GM12878 (cell line): Measurements from ENCODE around the gene NPM1. TPM values are rescaled to one million over a fixed set of nuclear protein-coding genes. Genes with fewer than 3 reads are reported as not detected.

Experiments used
- ATAC-seq: fragments of 200-7000 bp; cut with Tn5 transposase; 3 replicates; pipeline ENCODE4 v1.9.1; 2020; ENCODE audit warnings: mild to moderate bottlenecking, moderate library complexity
- BruUV-seq: library from RNA; stranded (reverse); fragments of 400-500 nt; replicated peaks from 2 replicates; lab custom pipeline; 2021; lab: Mats Ljungman, UMichigan
- CTCF ChIA-PET: fragments of 300-600 bp; sonication (Branson Sonifier 250); formaldehyde crosslinking; extraction: SDS; loops from one replicate; lab custom pipeline; 2021; ENCODE audit warnings: inconsistent platforms; lab: Yijun Ruan, JAX
- POLR2A ChIA-PET: fragments of 350-600 bp; formaldehyde crosslinking; extraction: SDS; loops from one replicate; lab custom pipeline; 2021; ENCODE audit warnings: inconsistent platforms; lab: Charles Lee
- RAD21 ChIA-PET: fragments of 300-600 bp; sonication (Branson Sonifier 250); formaldehyde crosslinking; loops from one replicate; lab custom pipeline; 2023; ENCODE audit warnings: antibody characterized with exemption; ENCODE audit not compliant: unreplicated experiment; lab: Charles Lee
- SMC1A ChIA-PET: fragments of 300-600 bp; sonication (Branson Sonifier 250); formaldehyde crosslinking; loops from one replicate; lab custom pipeline; 2023; ENCODE audit not compliant: unreplicated experiment, uncharacterized antibody; lab: Charles Lee
- DNase-seq: peaks from one replicate; pipeline ENCODE4 v3.0.0-alpha.2; 2011; ENCODE audit warnings: low read depth, low spot score
- FAIRE-seq: peaks from 3 replicates; lab custom pipeline; 2011; peaks lifted over from hg19 to GRCh38; lab: Jason Lieb, UNC
- H2AFZ ChIP-seq: 2 replicates; pipeline ENCODE4 v1.6.0; 2011; ENCODE audit warnings: low read depth, low read length, control low read depth; ENCODE audit not compliant: control insufficient read depth
- H3K27ac ChIP-seq: 2 replicates; pipeline ENCODE4 v1.5.1; 2011; ENCODE audit warnings: control low read depth; ENCODE audit not compliant: control insufficient read depth, insufficient read depth
- H3K27me3 ChIP-seq, 2 experiments: replicated peaks in 1 of 2; 2 replicates each; pipeline versions ENCODE4 v1.6.0 to v1.6.1; 2011; ENCODE audit warnings: low read length in 1 of 2; ENCODE audit not compliant: control insufficient read depth in 2 of 2, insufficient read depth in 2 of 2
- H3K36me3 ChIP-seq, 2 experiments: 2 replicates each; pipeline ENCODE4 v1.5.1; 2011; ENCODE audit warnings: low read length in 1 of 2; ENCODE audit not compliant: control insufficient read depth in 2 of 2, insufficient read depth in 2 of 2
- H3K4me1 ChIP-seq: 2 replicates; pipeline ENCODE4 v1.6.1; 2011; ENCODE audit warnings: mild to moderate bottlenecking, low read length, moderate library complexity, mixed read lengths; ENCODE audit not compliant: control insufficient read depth, insufficient read depth
- H3K4me2 ChIP-seq: 2 replicates; pipeline ENCODE4 v1.6.0; 2011; ENCODE audit warnings: control low read depth; ENCODE audit not compliant: control insufficient read depth, insufficient read depth
- H3K4me3 ChIP-seq: fragments of 200-600 bp; sonication (generic); 2 replicates; pipeline ENCODE4 v1.5.1; 2016
- H3K79me2 ChIP-seq: 2 replicates; pipeline ENCODE4 v1.6.0; 2011; ENCODE audit warnings: low read length; ENCODE audit not compliant: control insufficient read depth, insufficient read depth
- H3K9ac ChIP-seq: 2 replicates; pipeline ENCODE4 v1.8.0; 2011; ENCODE audit warnings: low read length, control low read depth, mixed read lengths; ENCODE audit not compliant: control insufficient read depth, insufficient read depth
- H3K9me3 ChIP-seq: replicated peaks from 3 replicates; pipeline ENCODE4 v1.5.1; 2011; ENCODE audit warnings: mild to moderate bottlenecking, low read length; ENCODE audit not compliant: control insufficient read depth, insufficient read depth
- H4K20me1 ChIP-seq: 2 replicates; pipeline ENCODE4 v1.6.0; 2011; ENCODE audit not compliant: control insufficient read depth, insufficient read depth
- ATF7 ChIP-seq: fragments of 450-650 bp; IDR thresholded peaks from 2 replicates; pipeline ENCODE4 v1.6.1; 2016; ENCODE audit warnings: low read depth, mild to moderate bottlenecking
- CBFB ChIP-seq: IDR thresholded peaks from 2 replicates; pipeline ENCODE4 v1.6.1; 2016; ENCODE audit warnings: antibody characterized with exemption, low read depth
- FOXK2 ChIP-seq: fragments of 450-650 bp; IDR thresholded peaks from 2 replicates; pipeline ENCODE4 v1.6.1; 2017; ENCODE audit warnings: mild to moderate bottlenecking, moderate library complexity
- MTA3 ChIP-seq: IDR thresholded peaks from 2 replicates; pipeline ENCODE4 v1.6.1; 2012; ENCODE audit warnings: low read length, inconsistent platforms, borderline replicate concordance
- PML ChIP-seq: IDR thresholded peaks from 2 replicates; pipeline ENCODE4 v1.6.1; 2012; ENCODE audit warnings: low read length, inconsistent platforms
- POLR2A ChIP-seq: IDR thresholded peaks from 2 replicates; pipeline ENCODE4 v1.6.1; 2011; ENCODE audit warnings: low read depth, mild to moderate bottlenecking, low read length
- POLR2AphosphoS2 ChIP-seq: IDR thresholded peaks from 2 replicates; pipeline ENCODE4 v1.6.1; 2011; ENCODE audit warnings: low read depth, mild to moderate bottlenecking, low read length, improper control_type of control experiment, moderate library complexity
- POLR2AphosphoS5 ChIP-seq: IDR thresholded peaks from 2 replicates; pipeline ENCODE4 v1.6.1; 2011; ENCODE audit warnings: mild to moderate bottlenecking, low read length, inconsistent platforms
- RCOR1 ChIP-seq: conservative IDR thresholded peaks from 2 replicates; pipeline ENCODE4 v1.6.1; 2012; ENCODE audit warnings: low read depth, low read length, improper control_type of control experiment
- SMAD1 ChIP-seq: fragments of 450-650 bp; IDR thresholded peaks from 2 replicates; pipeline ENCODE4 v1.6.1; 2018; ENCODE audit warnings: mild to moderate bottlenecking, low read depth; ENCODE audit not compliant: partially characterized antibody
- ZNF24 ChIP-seq: fragments of 450-650 bp; IDR thresholded peaks from 2 replicates; pipeline ENCODE4 v1.6.1; 2017; ENCODE audit warnings: antibody characterized with exemption, mild to moderate bottlenecking
- WGBS: methylation state at CpG from one replicate; pipeline ENCODE4 v1.1.6; 2016; ENCODE audit warnings: low lambda C conversion rate; ENCODE audit not compliant: insufficient replicate concordance, insufficient coverage; ENCODE audit errors: missing lambda C conversion rate; 5-methylcytosine and 5-hydroxymethylcytosine counted together
- in situ Hi-C: fragments of 300-500 bp; cut with MboI; formaldehyde crosslinking; loops from 9 replicates; pipeline ENCODE4 v1.14.3; 2018; ENCODE audit warnings: mixed read lengths
- intact Hi-C: fragments of 100-400 bp; cut with micrococcal nuclease; formaldehyde crosslinking; loops from one replicate; pipeline ENCODE4 v1.14.2; 2022; ENCODE audit not compliant: unreplicated experiment
- polyA plus RNA-seq, 11 experiments: library from polyadenylated mRNA; depleted of rRNA in 4 of 11; unstranded in 6 of 11; stranded (reverse) in 5 of 11; fragments of >200 nt; fragmentation: Nextera tagmentation in 4 of 11; fragmentation: Illumina TruSeq in 1 of 11; extraction: Ambion mirVana in 4 of 11; extraction: Trizol in 1 of 11; gene quantifications; 1 replicate in 1 of 11; 2 replicates in 10 of 11; pipeline versions ENCODE4 v1.2.1 to v1.2.3, GENCODE V29; 2011 to 2016; ENCODE audit warnings: inconsistent platforms in 2 of 11, missing spikeins in 2 of 11, low read depth in 1 of 11
- total RNA-seq, 4 experiments: library from RNA; depleted of rRNA in 3 of 4; stranded (reverse); fragments of >200 nt in 3 of 4; fragmentation: Illumina TruSeq in 1 of 4; extraction: Trizol in 1 of 4; gene quantifications; 2 replicates each; pipeline versions ENCODE4 v1.2.1 to v1.2.3, GENCODE V29; 2013 to 2021
- TF ChIP-seq, protein P1 (sequence below): IDR thresholded peaks from 2 replicates; pipeline ENCODE4 v1.6.1; 2011; ENCODE audit warnings: low read depth, mild to moderate bottlenecking, low read length, moderate library complexity, borderline replicate concordance; ENCODE audit errors: extremely low read depth
- TF ChIP-seq, protein P2 (sequence below): IDR thresholded peaks from 2 replicates; pipeline ENCODE4 v1.6.1; 2011; ENCODE audit warnings: borderline replicate concordance, low read depth, mild to moderate bottlenecking, moderate library complexity, mixed read lengths, low read length; ENCODE audit not compliant: insufficient read depth; ENCODE audit errors: extremely low read length
- TF ChIP-seq, protein P3 (sequence below): IDR thresholded peaks from 2 replicates; pipeline ENCODE4 v1.6.1; 2011; ENCODE audit warnings: mild to moderate bottlenecking, low read depth, low read length, moderate library complexity; ENCODE audit not compliant: insufficient replicate concordance

NPM1 gene
- total and polyA plus RNA-seq, 10 of the 15 experiments (the other 5 are each of a cell fraction or from before 2014, with no cell fraction given): 1,843 to 5,466 (median 2,866) TPM

DNA sequence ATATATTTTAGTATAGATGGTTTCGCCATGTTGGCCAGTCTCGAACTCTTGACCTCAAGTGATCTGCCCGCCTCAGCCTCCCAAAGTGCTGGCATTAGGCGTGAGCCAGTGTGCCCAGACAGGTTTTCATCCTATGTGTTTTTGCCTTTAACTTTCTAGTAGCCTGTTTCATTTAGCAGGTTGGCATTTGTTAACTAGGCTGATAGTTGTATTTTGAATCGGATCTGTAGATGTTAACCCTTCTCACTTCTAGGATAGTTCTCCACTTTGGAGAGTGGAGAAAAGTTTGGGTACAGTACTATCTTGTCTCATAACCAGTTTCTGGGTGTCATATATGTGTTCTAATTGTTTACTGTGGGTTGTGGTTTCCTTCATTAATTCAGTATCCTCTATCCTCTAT lies 24.5 kb downstream of the NPM1 start (continued):
- TF ChIP-seq POLR2AphosphoS2: 0 out of 2 replicates have a peak, but pooled peaks have one; percentile 13
- TF ChIP-seq RCOR1: no peak
- peak; percentile 55; the same call in 1 of the 2 replicates for TF ChIP-seq PML
- no peak for TF ChIP-seq ZNF24
- no peak for TF ChIP-seq SMAD1
- 0 out of 2 replicates have a peak, but pooled peaks have one; percentile 30 for TF ChIP-seq POLR2A
- TF ChIP-seq ATF7: no peak
- TF ChIP-seq, protein P1, sequence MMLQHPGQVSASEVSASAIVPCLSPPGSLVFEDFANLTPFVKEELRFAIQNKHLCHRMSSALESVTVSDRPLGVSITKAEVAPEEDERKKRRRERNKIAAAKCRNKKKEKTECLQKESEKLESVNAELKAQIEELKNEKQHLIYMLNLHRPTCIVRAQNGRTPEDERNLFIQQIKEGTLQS: no peak
- TF ChIP-seq, protein P2, sequence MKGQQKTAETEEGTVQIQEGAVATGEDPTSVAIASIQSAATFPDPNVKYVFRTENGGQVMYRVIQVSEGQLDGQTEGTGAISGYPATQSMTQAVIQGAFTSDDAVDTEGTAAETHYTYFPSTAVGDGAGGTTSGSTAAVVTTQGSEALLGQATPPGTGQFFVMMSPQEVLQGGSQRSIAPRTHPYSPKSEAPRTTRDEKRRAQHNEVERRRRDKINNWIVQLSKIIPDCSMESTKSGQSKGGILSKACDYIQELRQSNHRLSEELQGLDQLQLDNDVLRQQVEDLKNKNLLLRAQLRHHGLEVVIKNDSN: no peak
- TF ChIP-seq CBFB: peak; percentile 11; the same call in 1 of the 2 replicates
- peak; percentile 33; the same call in 1 of the 2 replicates for TF ChIP-seq POLR2AphosphoS5
- TF ChIP-seq, all 136 proteins: peak for 6

DNA sequence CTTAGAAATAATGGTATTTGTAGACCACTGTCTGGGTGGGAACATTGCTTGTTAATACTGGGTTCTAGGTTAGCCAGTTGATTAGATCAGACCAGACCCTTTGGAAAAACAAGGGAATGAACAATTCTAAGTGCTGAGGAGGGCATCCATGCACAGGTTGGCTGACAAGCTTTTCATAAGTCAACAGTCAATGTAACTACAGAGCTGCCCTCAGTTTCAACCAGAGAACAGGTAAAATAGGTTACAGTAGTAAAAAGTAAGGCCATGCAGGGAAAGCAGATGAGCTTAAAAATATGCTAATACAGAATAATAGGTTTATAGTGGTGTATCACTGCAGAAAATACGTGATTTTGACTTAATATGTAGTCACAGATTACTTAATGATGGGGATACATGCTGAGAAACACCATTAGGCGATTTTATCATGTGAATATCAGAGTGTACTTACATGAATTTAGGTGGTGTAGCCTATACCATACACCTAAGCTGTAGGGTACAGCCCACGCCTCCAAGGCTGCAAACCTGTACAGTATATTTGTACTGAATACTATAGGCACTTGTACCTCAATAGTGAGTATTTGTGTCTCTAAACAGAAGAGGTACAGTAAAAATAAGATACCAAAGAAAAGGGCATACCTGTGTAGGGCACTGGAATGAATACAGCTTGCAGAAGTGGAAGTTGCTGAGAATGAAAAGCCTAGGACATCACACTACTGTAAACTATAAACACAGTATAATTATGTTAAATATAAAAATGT lies 25.7 kb downstream of the NPM1 start:
- Histone ChIP-seq H3K27me3 (no peaks in the 10 kb centered on the region), H3K79me2 (peaks cover 5% of the 10 kb centered on the region; the same call in 1 of the 2 replicates), H3K36me3 (peaks cover 6 to 24% of the 10 kb centered on the region in 2 experiments), H3K9me3 (no peaks in the 10 kb centered on the region)
- in situ Hi-C loops: loop anchor here (25.0 kb wide), 1 partner anchor 874 kb away; the partner anchor contains the start of gene UBTD2
- no TSS peak for BruUV-seq
- intact Hi-C loops: loop anchor here (1.0 to 10.0 kb wide), 2 partner anchors 42 to 591 kb away; partner anchors contain the start of gene FBXW11
- TF ChIP-seq POLR2A: 0 out of 2 replicates have a peak, but pooled peaks have one; percentile 31
- 0 out of 2 replicates have a peak, but pooled peaks have one; percentile 32 for TF ChIP-seq PML
- TF ChIP-seq FOXK2: no peak
- TF ChIP-seq POLR2AphosphoS5: peak; percentile 58; the same call in 1 of the 2 replicates
- TF ChIP-seq MTA3: peak; percentile 54; the same call in 1 of the 2 replicates
- TF ChIP-seq, protein P3, sequence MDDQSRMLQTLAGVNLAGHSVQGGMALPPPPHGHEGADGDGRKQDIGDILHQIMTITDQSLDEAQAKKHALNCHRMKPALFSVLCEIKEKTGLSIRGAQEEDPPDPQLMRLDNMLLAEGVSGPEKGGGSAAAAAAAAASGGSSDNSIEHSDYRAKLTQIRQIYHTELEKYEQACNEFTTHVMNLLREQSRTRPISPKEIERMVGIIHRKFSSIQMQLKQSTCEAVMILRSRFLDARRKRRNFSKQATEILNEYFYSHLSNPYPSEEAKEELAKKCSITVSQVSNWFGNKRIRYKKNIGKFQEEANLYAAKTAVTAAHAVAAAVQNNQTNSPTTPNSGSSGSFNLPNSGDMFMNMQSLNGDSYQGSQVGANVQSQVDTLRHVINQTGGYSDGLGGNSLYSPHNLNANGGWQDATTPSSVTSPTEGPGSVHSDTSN: no peak
- TF ChIP-seq, all 136 proteins: peak for 4
- ChIA-PET POLR2A (no interaction called here), CTCF (interaction anchor here (0.9 to 1.2 kb wide), 3 partner anchors 8 to 494 kb away, joined by 3 read pairs; no protein-coding TSS in a partner anchor), SMC1A (interaction anchor here (1.0 to 1.3 kb wide), 2 partner anchors 9 to 136 kb away, joined by 3 read pairs; no protein-coding TSS in a partner anchor), RAD21 (no interaction called here)
- Histone ChIP-seq H2AFZ (no peak overlapping the region), H3K9ac (no peak overlapping the region), H3K27ac (no peak overlapping the region), H3K4me3 (no peak overlapping the region), H3K4me2 (no peak overlapping the region), H4K20me1 (no peaks in the 10 kb centered on the region; the same call in 1 of the 2 replicates), H3K4me1 (0 out of 2 replicates have a peak, but pooled peaks cover under 1% of the 10 kb centered on the region)
- FAIRE-seq: no peak
- no peak for DNase-seq
- peak; percentile 24 for ATAC-seq
- 58% methylated on average over 3 of the region's 3 CpGs for WGBS
